Endothelial cell of hepatic sinusoid (primary cell): ENCODE results near the gene PRDM10.

Source experiments
- in situ Hi-C: cut with HindIII; loops from 2 replicates; pipeline ENCODE4 v1.10.0; 2017; ENCODE audit warnings: low sequenced_read_pairs

The PRDM10 gene

DNA sequence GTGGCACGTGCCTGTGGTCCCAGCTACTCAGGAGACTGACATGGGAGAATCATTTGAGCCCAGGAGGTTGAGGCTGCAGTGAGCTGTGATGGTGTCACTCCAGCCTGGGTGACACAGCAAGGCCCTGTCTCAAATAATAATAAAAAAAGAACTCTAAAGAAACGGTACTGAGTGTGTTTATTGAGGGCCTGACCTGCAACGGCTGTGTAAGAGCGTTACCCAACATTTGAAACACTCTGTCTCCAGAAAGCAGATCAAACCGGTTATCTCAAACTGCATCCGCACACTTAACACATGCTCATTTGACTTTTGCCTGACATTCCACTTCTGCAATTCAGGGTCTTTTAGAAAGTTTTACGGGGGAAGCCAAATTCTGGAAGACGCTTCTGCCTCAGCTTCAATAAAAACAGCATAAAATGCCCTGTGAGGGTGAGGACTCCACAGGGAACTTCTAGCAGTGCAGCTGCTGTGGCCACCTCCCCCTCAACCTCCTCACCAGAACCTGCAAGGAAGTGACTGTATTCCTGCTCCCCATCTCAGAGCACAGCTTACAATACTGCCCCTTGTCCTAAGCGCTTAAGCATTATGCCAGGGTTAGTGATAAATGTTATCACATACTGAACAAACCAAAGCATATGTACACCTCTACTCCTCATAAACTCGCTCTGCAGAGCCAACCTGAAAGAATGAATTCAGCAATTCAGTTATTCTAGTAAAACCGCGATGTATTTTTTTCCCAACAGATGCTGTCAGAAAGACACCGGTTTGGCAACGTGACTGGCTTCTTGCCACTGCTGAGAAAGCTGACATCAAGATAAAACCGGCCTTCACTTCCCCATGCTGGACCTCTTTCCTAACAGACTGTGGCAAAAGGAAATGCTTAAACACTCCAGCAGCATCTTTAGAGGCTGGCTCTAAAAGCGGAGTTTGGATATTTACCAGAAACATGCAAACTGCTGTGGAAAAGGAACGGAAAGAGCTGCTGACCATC is 52.2 kb downstream of the PRDM10 start:
- in situ Hi-C loops: no loop called here

GRCh38 chr11:129948926-129949466 is 53.6 kb downstream of the PRDM10 start:
- in situ Hi-C loops: no loop called here

GRCh38 chr11:129947474-129947873 is 55.2 kb downstream of the PRDM10 start:
- in situ Hi-C loops: no loop called here

DNA sequence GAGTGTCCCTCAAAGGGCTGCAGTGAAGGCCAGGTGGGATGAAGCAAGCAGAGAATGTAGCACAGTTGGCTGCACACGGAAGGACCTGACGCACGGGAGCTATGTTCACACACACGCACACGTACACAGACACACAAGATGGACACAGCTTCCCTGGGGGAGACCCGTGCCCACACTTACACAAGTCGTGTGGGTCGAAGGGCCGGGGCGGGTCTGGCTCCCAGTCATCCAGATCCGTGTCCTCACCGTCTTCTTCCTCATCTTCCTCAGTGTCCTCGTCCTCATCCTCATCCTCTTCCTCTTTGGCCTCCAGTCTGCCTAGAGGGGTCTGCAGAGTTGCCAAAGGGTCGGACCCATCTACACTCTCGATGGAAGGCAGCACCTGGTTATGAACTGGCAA is 55.7 kb downstream of the PRDM10 start:
- in situ Hi-C loops: no loop called here

- in situ Hi-C loops: no loop called here
Observed at GRCh38 chr11:129946256-129946655, 56.4 kb downstream of the PRDM10 start.

DNA sequence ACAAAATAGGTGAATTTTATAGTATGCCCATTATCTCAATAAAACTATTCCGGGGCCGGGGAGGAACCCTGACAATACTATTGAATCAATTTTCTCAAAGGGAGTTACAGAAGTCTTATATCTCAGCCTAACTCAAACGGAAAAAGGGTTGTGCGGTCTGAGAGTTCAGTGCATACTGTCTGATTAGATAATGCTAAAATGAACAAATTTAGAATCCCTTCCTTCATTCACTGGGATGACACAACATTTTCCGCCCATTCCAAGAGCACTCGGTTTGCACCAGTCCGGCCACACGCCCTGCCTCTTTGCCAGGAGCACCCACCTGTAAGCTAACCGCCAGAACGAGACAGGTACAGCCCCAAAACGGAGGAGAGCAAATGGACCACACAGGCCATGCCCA is 57.3 kb downstream of the PRDM10 start:
- in situ Hi-C loops: no loop called here

GRCh38 chr11:129944696-129945095 is 57.9 kb downstream of the PRDM10 start:
- in situ Hi-C loops: no loop called here

- in situ Hi-C loops: no loop called here
Observed at GRCh38 chr11:129943036-129943435, 59.6 kb downstream of the PRDM10 start.

DNA sequence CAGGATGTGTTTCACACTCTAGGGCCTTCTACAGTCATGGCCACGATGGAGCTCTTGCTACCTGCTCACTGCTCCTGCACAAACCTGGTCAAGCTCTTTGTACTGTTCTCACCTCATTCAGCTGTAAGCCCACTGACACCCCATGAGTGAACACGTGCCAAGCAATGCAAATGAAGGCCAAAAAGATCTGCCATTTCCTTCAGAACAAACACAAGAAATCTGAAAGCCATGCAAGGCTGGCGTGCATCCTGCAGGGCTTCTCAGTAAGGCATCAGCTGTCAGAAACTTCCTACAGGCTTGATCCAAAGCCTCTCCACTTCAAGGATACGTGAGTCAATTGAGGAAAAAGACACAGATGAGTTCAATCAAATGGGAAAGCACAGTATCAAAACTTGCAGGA is 63.1 kb downstream of the PRDM10 start:
- in situ Hi-C loops: no loop called here

DNA sequence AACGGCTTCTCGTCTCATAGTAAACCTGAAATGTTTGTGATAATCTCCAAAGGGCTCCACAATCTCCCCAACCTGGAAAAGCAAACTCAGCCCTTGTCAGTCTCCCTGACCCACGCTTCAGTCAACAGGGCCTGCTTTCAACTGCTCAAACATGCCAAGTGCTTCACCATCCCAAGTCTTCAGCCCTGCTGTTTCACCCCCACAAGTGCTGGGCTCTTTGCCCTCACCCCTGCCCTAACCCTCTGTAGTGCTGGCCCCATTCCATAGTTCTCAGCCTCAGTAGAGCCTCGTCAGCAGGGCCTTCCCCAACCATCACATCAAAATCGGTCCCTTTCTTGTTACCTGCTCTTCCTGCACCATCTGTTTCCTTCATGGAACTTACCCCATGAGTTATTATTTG is 63.9 kb downstream of the PRDM10 start:
- in situ Hi-C loops: no loop called here

DNA sequence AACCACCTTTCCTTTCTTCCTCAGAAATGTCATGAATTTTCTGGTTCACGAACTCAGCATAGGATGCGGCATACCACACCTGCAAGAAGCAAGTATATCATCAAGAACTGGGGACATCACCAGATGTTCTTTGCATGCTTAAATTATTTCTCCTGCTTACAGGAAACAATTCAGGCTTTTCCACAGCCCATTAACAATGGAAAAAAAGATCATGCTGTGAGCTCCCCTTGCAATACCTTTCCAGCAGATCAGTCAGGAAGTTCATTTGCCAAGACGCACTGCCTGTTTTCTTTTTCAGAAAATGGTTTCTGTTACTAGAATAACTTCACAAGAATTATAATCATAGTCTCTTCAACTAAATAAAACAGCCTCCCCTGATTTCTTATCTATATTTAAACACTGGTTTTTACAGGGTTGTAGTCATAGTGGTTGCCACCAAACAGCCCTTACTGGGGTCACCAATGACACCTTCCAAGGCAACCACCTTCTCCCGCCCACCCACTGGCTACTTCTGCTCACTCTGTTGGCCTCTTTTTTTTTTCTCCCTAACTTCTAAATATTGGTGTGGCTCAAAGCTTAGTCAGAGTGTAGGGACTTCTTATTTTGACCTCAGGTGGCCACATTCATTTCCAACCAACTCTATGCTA is 64.9 kb downstream of the PRDM10 start:
- in situ Hi-C loops: no loop called here

DNA sequence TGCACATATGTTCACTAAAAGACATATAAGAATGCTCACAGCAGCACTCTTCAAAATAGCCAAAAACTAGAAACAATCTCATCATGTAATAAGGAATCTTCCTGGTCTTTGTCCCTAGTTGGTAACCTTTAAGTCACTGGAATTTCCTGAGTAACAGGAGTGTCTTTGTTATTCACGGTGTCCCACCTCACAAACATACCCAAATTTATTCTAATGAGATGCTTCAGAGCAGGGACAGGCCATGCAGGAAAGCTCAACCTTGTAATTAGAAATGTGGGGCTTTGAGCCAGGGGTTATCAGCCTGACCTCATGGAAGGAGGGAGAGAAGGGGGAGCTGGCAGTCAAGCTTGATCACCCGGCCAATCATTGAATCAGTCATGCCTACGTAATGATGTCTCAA is 66.9 kb downstream of the PRDM10 start:
- in situ Hi-C loops: no loop called here

DNA sequence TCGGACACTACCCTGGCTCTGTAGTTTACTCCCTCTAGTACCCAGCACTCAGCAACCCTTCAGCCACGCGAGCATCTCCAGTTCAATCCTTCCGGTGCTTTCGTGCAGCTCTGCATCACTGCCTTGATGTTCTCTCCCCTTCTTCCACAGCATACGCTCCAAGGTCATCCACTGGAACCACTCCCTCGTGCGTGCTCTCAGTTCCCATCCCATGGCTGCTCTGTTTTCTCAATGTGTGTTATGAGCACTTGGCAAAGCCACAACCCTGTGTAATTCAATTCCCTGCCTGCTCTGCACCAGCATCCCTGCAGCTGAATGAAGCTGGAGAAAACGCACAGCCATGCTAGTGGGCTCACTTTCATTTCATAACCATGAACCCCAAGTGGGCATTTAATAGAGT is 68.7 kb downstream of the PRDM10 start:
- in situ Hi-C loops: no loop called here

DNA sequence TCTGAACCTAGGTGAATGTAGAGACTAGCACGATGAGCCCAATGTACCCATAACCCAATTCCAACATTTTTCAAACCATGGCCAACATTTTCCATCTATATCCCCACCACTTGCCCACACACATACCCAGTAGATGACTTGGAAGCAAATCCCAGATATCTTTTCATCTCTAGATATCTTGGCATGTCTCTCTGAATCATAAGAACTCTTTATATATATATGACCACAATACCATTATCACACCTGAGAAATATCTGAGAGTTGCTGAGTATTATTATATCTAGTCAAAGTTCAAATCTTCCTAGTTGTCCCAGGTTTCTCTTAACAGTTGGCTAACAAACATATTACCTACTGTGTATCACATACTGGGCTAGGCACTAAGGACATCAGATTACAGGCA is 69.4 kb downstream of the PRDM10 start:
- in situ Hi-C loops: no loop called here

GRCh38 chr11:129932381-129933067 is 70.1 kb downstream of the PRDM10 start:
- in situ Hi-C loops: no loop called here

DNA sequence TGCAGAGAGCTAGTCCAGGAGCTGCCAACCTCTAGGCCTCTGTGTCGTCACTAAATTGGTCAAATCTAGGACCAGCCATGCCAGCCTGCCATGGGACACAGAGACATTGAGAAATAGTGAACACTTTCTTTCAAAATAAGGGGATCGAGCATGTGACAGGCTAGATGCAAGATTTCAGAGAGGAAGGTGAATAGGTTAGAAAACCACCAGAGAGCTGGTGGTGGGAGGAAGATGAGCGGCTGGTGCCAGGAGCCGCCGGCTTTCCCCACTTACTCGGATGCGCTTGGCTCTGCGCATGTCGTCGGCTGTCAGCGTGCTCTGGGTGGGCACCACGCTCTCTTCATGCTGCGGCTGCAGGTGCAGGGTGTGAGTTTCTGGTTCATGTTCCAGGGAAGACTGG is 71.9 kb downstream of the PRDM10 start:
- in situ Hi-C loops: no loop called here

DNA sequence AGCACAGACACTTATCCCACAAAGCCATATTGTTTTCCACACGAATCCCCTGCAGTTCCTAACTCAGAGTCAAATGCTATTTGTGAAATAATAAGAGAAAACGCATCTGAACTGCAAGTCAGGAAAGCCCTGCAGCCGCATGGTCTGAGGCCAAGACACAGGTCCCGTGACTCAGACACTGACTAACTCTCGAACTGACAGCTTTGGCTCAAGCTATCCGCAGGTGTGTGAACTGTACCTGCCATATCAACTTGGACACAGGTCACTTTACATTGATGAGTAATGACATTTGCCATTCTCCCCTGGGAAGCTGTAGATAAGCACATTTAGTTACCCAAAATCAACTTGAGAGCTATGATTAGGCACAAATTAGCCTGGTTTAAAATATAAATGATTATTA is 72.3 kb downstream of the PRDM10 start:
- in situ Hi-C loops: no loop called here

GRCh38 chr11:129929721-129930120 is 72.9 kb downstream of the PRDM10 start:
- in situ Hi-C loops: no loop called here

DNA sequence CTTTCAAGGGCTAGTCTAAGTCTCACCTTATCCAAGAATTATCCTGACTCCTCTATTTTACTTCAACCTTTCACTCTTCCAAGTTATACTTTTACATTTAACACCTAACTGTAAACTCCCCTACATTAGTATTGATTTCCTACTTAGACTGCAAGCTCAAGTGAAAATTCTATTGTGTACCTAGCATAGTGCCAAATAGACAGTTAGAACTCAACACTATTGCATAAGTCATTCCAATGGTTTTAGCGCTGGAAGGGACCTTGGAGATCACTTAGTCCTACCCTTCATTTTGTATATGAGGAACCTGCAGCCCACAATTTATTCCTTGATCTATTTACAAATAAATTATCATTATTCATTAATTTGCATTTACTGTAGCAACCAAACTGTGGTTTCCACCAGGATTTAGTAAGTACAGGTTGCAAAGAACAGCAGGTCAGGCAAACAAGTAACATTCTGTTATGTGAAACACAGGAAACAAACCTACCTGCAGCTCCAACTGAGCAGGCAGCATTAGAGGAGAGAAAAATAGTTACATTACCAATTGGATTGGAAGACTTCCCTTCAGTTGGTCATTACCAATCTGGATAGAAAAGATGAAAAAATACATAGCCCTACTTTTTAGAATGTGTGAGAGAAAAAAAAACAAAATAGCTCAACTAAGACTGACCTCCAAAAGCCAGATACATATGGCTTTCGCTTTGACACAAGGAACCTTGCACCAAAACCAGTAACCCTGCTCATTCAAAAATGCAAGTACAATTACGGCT is 73.5 kb downstream of the PRDM10 start:
- in situ Hi-C loops: no loop called here

DNA sequence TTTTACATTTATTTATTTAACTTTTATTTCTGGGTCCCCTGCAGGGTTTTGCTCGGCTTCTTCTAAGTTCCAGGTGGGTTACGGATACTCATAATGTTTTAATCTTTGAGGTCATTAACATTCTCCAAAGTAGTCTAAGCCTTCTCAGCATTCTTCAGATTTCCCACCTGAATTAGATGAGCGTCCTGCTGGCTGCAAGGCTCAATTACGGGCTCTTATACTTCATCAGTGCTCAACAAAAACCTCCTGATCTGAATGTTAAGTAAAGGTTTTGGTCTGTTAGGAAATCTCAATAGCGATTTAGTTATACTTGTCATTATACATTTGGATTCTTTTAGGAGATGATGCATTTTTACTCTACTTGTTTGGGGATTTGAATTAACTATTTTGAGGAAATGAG is 80.0 kb downstream of the PRDM10 start:
- in situ Hi-C loops: no loop called here

- in situ Hi-C loops: loop anchor here (5.0 kb wide), 1 partner anchor 209 kb away; no protein-coding TSS in a partner anchor
Observed at GRCh38 chr11:129918361-129918760, 84.3 kb downstream of the PRDM10 start.
